ENCODE results near the gene DESI2.

- TF ChIP-seq REST (IDR thresholded peaks at IDR 0.05; ENCODE audit: low read depth): no peak
- no peak for TF ChIP-seq YY1 (IDR thresholded peaks at IDR 0.05; ENCODE audit: low read depth)
- TF ChIP-seq CEBPB (IDR thresholded peaks at IDR 0.05): no peak
- TF ChIP-seq TAF1 (IDR thresholded peaks at IDR 0.05; ENCODE audit: low read depth): no peak
- TF ChIP-seq RAD21 (IDR thresholded peaks at IDR 0.05; ENCODE audit: low read depth): no peak
- TF ChIP-seq ZBTB7A (IDR thresholded peaks at IDR 0.05; ENCODE audit: low read depth): no peak
- TF ChIP-seq EP300 (IDR thresholded peaks at IDR 0.05; ENCODE audit: borderline replicate concordance): no peak
These were observed 47.9 kb downstream of the DESI2 start for GRCh38 chr1:244700808-244701207.

All from Ishikawa (cell line).